GM12872 (cell line): ENCODE measurements around the gene LRMDA.

Source experiments
- TF ChIP-seq, protein P1 (sequence below): IDR thresholded peaks from 3 replicates; pipeline ENCODE4 v1.5.1; 2011; ENCODE audit warnings: low read depth, mild to moderate bottlenecking, low read length, moderate library complexity; ENCODE audit not compliant: insufficient read depth

The LRMDA gene

DNA sequence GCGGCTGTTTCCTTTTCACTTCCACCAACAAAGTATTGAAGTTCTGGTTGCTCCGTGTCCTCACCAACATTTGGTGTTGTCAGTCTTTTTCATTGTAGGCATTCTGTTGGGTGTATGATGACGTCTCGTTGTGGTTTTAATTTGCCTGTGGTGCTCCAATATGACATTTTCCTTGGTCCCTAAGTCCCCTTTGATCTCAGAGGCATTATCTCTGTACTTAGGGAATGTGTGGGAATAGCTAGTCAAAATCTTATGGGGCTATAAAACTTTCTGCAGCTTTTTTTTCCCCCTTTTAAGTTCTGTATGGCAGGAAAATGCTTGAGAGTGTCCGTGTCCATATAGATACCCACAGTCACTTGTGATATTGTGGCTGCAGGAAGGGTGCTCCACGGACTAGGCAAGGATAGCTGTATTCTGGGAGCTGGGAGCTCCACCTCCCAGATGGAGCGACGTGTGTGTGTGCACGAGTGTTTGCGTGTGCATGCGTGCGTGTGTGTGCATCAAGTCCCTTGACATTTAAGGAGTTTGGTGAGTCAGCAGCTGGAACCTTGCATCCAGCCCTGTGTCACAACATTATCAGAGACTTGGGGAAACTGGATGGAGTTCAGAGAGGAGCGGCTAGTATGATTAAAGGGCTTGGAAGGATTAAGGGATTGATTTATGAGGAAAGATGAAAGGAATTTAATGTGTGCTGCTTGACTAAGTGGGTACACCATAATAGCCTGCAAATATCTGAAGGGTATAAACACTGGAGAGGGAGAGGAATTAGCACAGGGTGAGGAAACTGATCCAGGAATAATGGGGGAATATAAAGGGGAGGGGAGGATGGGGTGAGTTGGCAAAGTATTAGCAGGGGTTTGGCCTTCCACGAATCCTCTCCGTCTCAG, 66.8 kb downstream of the LRMDA start:
- TF ChIP-seq, protein P1, sequence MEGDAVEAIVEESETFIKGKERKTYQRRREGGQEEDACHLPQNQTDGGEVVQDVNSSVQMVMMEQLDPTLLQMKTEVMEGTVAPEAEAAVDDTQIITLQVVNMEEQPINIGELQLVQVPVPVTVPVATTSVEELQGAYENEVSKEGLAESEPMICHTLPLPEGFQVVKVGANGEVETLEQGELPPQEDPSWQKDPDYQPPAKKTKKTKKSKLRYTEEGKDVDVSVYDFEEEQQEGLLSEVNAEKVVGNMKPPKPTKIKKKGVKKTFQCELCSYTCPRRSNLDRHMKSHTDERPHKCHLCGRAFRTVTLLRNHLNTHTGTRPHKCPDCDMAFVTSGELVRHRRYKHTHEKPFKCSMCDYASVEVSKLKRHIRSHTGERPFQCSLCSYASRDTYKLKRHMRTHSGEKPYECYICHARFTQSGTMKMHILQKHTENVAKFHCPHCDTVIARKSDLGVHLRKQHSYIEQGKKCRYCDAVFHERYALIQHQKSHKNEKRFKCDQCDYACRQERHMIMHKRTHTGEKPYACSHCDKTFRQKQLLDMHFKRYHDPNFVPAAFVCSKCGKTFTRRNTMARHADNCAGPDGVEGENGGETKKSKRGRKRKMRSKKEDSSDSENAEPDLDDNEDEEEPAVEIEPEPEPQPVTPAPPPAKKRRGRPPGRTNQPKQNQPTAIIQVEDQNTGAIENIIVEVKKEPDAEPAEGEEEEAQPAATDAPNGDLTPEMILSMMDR: no peak

- TF ChIP-seq, protein P1: no peak
Observed at GRCh38 chr10:75498884-75499350, 67.5 kb downstream of the LRMDA start.

DNA sequence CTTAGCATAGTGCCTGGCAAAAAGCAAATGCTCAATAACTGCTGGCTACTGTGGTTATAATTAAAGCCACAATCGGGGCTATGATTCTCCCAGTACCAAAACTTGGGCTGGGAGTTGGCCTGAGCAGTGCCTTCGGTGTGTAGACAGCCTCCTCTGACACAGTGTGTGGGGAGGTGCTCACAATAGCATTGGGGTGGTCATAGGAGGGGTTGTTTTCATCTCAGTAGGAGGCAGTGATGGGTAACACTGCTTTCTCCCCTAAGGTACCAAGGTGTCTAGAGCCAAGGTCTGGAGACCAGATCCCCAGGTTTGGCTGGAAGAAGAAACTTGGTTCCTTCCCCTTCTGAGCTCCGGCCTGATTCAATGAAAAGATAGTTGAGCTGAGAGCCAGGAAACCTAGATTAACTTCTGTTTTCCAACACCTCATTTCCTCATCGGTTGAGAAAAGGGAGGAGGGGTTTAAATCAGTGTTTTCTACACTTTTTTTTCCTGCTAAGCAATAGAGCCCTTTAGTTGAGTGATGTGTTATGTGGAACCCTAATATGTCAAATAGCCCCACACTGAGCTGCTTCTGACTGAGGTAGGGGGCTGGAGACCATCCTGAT, 68.2 kb downstream of the LRMDA start:
- TF ChIP-seq, protein P1: no peak

GRCh38 chr10:75502389-75502788, 71.0 kb downstream of the LRMDA start:
- TF ChIP-seq, protein P1: no peak

- TF ChIP-seq, protein P1: no peak
Observed at GRCh38 chr10:75502838-75503237, 71.4 kb downstream of the LRMDA start.

DNA sequence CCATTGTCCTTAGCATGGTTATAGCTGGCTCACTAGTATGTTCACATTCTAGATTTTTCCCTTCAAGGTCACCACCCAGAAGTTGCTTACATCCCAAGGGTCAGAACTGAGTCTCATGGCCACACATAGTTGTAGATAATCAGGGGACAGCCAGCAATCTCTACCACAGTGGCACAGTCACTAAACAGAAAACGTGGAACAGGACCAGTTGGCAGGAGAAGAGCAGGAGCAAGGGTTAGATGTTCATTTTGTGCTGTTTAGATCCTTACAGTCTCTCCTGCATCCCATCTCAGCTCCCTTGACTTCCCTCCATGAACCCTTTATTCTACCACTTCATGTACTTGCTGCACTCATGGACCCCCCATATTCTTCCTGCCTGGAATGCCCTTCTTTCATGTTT, 73.9 kb downstream of the LRMDA start:
- TF ChIP-seq, protein P1: no peak

DNA sequence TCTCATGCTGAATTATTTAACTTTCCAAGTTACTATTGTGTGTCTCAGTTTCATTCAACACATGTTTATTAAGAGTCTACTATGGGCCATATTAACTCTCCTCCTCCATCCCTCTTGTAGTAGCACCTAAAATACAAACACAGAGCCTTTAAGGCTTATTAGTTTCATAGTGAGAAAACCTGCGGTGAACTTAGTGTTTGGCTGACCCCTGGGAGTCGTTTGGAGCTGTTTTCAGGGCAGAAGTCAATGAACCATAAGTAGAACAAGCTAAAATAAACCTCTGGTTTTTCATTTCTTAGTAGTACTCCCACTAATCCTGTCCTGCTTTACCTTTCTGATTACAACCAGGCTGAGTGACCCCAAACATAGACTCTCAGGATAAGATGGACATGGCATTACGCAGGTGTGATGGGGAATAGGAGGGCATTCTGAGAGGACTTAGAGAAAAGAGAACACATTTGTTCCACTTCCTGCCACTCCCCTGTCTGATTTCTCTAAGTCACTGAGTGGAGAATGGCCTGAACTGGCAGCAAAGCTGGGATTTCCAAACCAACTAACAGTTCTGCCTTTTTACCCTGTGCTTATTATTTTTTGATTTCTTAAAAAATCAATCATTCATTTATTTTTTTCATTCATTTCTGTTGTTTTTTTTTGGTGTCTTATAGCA, 74.5 kb downstream of the LRMDA start:
- TF ChIP-seq, protein P1: no peak
